ENCODE measurements around the gene IQGAP2. TPM values are rescaled to one million over a fixed set of nuclear protein-coding genes. Genes with fewer than 3 reads are reported as not detected.

IQGAP2 gene
- total RNA-seq, 6 experiments from 2014 or later: 96.4 to 152 (median 123) TPM

- H3K9me3 ChIP-seq: no peaks in the 10 kb centered on the region
- H3K27ac ChIP-seq: no peak overlapping the region
- intact Hi-C loops (cut with DNase I): no loop called here
- peaks cover 0 to 43% (median 15%) of the 10 kb centered on the region in 4 donors for H3K4me1 ChIP-seq
- WGBS (ENCODE audit: insufficient coverage, low coverage, low lambda C conversion rate, missing lambda C conversion rate): 59% methylated on average over 4 of the region's 4 CpGs
- no peak for TF ChIP-seq CTCF (IDR thresholded peaks at IDR 0.05)
- no peak for TF ChIP-seq POLR2A (IDR thresholded peaks at IDR 0.05)
- no peak overlapping the region for H3K4me3 ChIP-seq
- ATAC-seq (peak; percentile 48 to 69 (median 64)), DNase-seq (no peak)
- no peaks in the 10 kb centered on the region for H3K36me3 ChIP-seq
- H3K27me3 ChIP-seq: no peaks in the 10 kb centered on the region
Measured at GRCh38 chr5:76479973-76480667, 77.0 kb downstream of the IQGAP2 start.

GRCh38 chr5:76482984-76483383 lies 79.9 kb downstream of the IQGAP2 start:
- no peak for TF ChIP-seq POLR2A (IDR thresholded peaks at IDR 0.05)
- TF ChIP-seq CTCF (IDR thresholded peaks at IDR 0.05): no peak
- Histone ChIP-seq H3K36me3 (no peaks in the 10 kb centered on the region), H3K9me3 (no peaks in the 10 kb centered on the region), H3K4me1 (peaks cover 0 to 41% (median 19%) of the 10 kb centered on the region in 4 donors), H3K27ac (no peak overlapping the region), H3K4me3 (no peak overlapping the region), H3K27me3 (no peaks in the 10 kb centered on the region)
- no peak for DNase-seq
- no peak for ATAC-seq
- 71% methylated on average over 4 of the region's 4 CpGs for WGBS (ENCODE audit: insufficient coverage, low coverage, low lambda C conversion rate, missing lambda C conversion rate)
- intact Hi-C loops (cut with DNase I): no loop called here

GRCh38 chr5:76483433-76483832 lies 80.3 kb downstream of the IQGAP2 start:
- H3K4me1 ChIP-seq: peaks cover 0 to 37% (median 18%) of the 10 kb centered on the region in 4 donors
- intact Hi-C loops (cut with DNase I): no loop called here
- no peak overlapping the region for H3K4me3 ChIP-seq
- ATAC-seq: no peak
- no peaks in the 10 kb centered on the region for H3K9me3 ChIP-seq
- WGBS (ENCODE audit: insufficient coverage, low coverage, low lambda C conversion rate, missing lambda C conversion rate): 93% methylated on average over 5 of the region's 5 CpGs
- no peaks in the 10 kb centered on the region for H3K27me3 ChIP-seq
- no peaks in the 10 kb centered on the region for H3K36me3 ChIP-seq
- TF ChIP-seq POLR2A (IDR thresholded peaks at IDR 0.05): no peak
- no peak for TF ChIP-seq CTCF (IDR thresholded peaks at IDR 0.05)
- H3K27ac ChIP-seq: no peak overlapping the region
- no peak for DNase-seq

- TF ChIP-seq POLR2A (IDR thresholded peaks at IDR 0.05) (no peak), CTCF (IDR thresholded peaks at IDR 0.05) (no peak)
- Histone ChIP-seq H3K36me3 (no peaks in the 10 kb centered on the region), H3K9me3 (no peaks in the 10 kb centered on the region), H3K4me1 (peaks cover 0 to 33% (median 16%) of the 10 kb centered on the region in 4 donors), H3K4me3 (no peak overlapping the region), H3K27ac (no peak overlapping the region), H3K27me3 (no peaks in the 10 kb centered on the region)
- no peak for ATAC-seq
- 67% methylated on average over 4 of the region's 4 CpGs for WGBS (ENCODE audit: insufficient coverage, low coverage, low lambda C conversion rate, missing lambda C conversion rate)
- intact Hi-C loops (cut with DNase I): no loop called here
- DNase-seq: no peak
Measured at GRCh38 chr5:76483881-76484280, 80.8 kb downstream of the IQGAP2 start.

Measured in right lobe of liver (tissue), 6 donors.